ENCODE data around the gene ATAD3C. TPM values are rescaled to one million over a fixed set of nuclear protein-coding genes. Genes with fewer than 3 reads are reported as not detected.

ATAD3C gene
- total and polyA plus RNA-seq, 2 donors (not counting 3 experiments of a cell fraction or from before 2014, with no cell fraction given), result 0.01 TPM; not detected in 1

GRCh38 chr1:1489231-1489630 is 39.7 kb downstream of the ATAD3C start:
- ChIA-PET CTCF (no interaction called here), POLR2A (no interaction called here)
- DNase-seq (ENCODE audit: low read depth, low spot score) (no peak), FAIRE-seq (no peak)
- peaks cover 7 to 23% of the 10 kb centered on the region in 2 experiments for H3K36me3 ChIP-seq (ENCODE audit: control insufficient read depth in 2 of 2, extremely low read depth in 1 of 2, insufficient read depth in 2 of 2, low read length in 2 of 2)
- H3K27me3 ChIP-seq (ENCODE audit: control insufficient read depth in 2 of 2, insufficient read depth in 2 of 2, low read length in 2 of 2), result no peaks in the 10 kb centered on the region
- dilution Hi-C loops (cut with MboI; ENCODE audit: extremely low pct_ligation_motif_present, low sequenced_read_pairs) (no loop called here), intact Hi-C loops (cut with micrococcal nuclease) (no loop called here)
- no peaks in the 10 kb centered on the region for H3K9me3 ChIP-seq (replicated peaks; ENCODE audit: control insufficient read depth, insufficient read depth, low read length)
- no peaks in the 10 kb centered on the region for H4K20me1 ChIP-seq (replicated peaks; ENCODE audit: control insufficient read depth, extremely low read depth, insufficient read depth, low read length)
- H3K4me2 ChIP-seq (ENCODE audit: insufficient read depth, low read length), result no peak overlapping the region
- H3K9me1 ChIP-seq (replicated peaks; ENCODE audit: control insufficient read depth, extremely low read depth, insufficient read depth, low read length), result no peaks in the 10 kb centered on the region
- H3K9ac ChIP-seq (replicated peaks; ENCODE audit: extremely low read depth, insufficient read depth, low read length), result no peak overlapping the region
- no peak overlapping the region for H3K4me3 ChIP-seq (replicated peaks in 1 of 3; ENCODE audit: insufficient read depth in 1 of 3, low read depth in 1 of 3, low read length in 3 of 3)
- BruUV-seq (replicated peaks), result no TSS peak
- no peaks in the 10 kb centered on the region for H3K79me2 ChIP-seq (ENCODE audit: control insufficient read depth, insufficient read depth, low read length)
- TF ChIP-seq POLR2AphosphoS5 (IDR thresholded peaks at IDR 0.05; ENCODE audit: insufficient read depth, low read depth, low read length), result no peak
- TF ChIP-seq FOS (IDR thresholded peaks at IDR 0.05; ENCODE audit: borderline replicate concordance, insufficient read depth, low read length), result no peak
- no peak for TF ChIP-seq MYC (IDR thresholded peaks at IDR 0.05; ENCODE audit: low read depth, low read length)
- no peak for TF ChIP-seq CTCF (IDR thresholded peaks at IDR 0.05; ENCODE audit: extremely low read depth in 1 of 2, insufficient read depth in 1 of 2, low read depth in 1 of 2, low read length in 2 of 2)
- TF ChIP-seq GATA2 (IDR thresholded peaks at IDR 0.05; ENCODE audit: insufficient read depth, insufficient read length, low read depth, low read length), result no peak
- TF ChIP-seq MAX (IDR thresholded peaks at IDR 0.05; ENCODE audit: insufficient read depth, insufficient read length), result no peak
- no peak for TF ChIP-seq EZH2 (IDR thresholded peaks at IDR 0.05; ENCODE audit: borderline replicate concordance, low read depth, low read length, severe bottlenecking)
- TF ChIP-seq JUN (IDR thresholded peaks at IDR 0.05; ENCODE audit: borderline replicate concordance, insufficient read depth, insufficient read length, low read depth), result no peak
- TF ChIP-seq POLR2A (IDR thresholded peaks at IDR 0.05; ENCODE audit: low read depth, low read length), result no peak
- no peaks in the 10 kb centered on the region for H3K4me1 ChIP-seq (ENCODE audit: control insufficient read depth, extremely low read depth, insufficient read depth, low read length)
- no peak overlapping the region for H2AFZ ChIP-seq (ENCODE audit: low read depth, low read length)
- H3K27ac ChIP-seq (ENCODE audit: insufficient read depth, low read depth, low read length), result no peak overlapping the region

Data from endothelial cell of umbilical vein (primary cell).